Stimulated activated CD4-positive, alpha-beta T cell treated with anti-CD3 and anti-CD28 coated beads, TNF-alpha, amount 100 ng/mL, for 1 hour (primary cell): ENCODE measurements around the gene INTS3.
A peak's percentile ranks its signal among the peaks of the same experiment; 100 is the strongest.
"Not testable (repeated sequence)": the region's sequence is repeated elsewhere in the genome, so short reads cannot be mapped to it uniquely, and the experiment has no call there.

Experiments used
- DNase-seq, 3 donors: peaks; one replicate each; pipeline ENCODE4 v3.0.0-alpha.2; 2020; ENCODE audit warnings: low read depth in 3 of 3, low spot score in 1 of 3

The INTS3 gene

DNA sequence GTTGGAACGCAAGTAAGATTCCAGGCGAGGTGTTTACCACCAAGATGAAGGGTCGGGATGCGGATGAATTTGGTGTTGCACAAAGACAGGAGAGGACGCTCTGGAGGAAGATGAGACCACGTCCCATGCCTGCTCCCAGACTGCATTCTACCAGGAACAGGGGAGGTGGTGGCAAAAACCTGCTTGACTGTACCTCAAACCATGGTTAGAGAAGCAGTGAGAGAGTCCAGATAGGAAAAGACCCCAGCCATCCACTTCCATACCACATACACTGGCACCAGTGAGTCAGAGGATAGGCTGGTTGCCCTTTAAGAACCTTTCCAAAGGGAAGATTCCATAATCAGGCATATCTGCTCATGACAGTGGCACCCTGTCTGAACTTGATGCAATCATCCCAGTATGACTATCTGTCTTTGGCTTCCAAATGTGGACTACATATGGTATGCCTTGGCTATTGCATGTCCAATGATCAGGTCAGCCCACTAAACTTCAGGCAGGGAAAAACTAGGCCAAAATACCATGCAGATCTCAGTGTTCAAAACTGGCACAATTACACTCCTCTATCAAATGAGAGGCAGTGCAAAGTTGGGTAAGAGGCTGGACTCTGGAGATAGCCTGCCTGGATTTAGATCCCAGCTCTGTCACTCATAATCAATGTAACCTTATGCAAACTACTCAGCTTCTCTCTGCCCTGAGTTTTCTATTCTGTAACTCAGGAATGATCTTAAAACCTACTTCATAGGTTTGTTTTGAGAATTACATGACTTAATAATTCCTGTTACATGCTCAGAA is 28.7 kb upstream of the INTS3 start:
- no peak for DNase-seq

DNA sequence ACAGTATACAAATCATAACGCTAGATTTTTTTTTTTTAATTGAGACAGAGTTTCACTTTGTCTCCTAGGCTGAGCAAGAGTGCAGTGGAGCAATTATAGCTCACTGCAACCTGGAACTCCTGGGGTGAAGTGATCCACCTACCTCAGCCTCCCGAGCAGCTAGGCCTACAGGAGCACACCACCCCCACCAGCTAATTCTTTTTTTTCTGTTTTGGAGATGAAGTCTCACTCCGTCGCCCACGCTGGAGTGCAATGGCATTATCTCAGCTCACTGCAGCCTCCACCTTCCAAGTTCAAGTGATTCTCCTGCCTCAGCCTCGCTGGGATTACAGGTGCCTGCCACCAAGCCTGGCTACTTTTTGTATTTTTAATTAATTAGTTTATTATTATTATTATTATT is 28.1 kb upstream of the INTS3 start:
- no peak for DNase-seq

DNA sequence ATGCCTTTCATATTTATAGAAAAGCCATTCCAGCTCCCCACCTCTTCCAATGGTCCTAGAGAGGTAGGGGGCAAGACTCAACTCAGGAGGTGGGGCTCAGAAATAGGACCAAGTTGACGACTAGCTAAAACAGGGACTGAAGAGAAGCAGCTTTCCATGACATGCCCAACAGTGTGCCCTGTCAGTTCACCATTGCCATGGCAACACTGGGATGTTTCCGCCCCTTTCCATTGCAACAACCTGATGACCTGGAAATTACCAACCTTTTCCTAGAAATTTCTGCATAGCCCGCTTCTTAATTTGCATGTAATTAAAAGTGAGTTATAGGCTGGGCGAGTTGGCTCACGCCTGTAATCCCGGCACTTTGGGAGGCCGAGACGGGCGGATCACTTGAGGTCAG is 22.4 kb upstream of the INTS3 start:
- DNase-seq = no peak

DNA sequence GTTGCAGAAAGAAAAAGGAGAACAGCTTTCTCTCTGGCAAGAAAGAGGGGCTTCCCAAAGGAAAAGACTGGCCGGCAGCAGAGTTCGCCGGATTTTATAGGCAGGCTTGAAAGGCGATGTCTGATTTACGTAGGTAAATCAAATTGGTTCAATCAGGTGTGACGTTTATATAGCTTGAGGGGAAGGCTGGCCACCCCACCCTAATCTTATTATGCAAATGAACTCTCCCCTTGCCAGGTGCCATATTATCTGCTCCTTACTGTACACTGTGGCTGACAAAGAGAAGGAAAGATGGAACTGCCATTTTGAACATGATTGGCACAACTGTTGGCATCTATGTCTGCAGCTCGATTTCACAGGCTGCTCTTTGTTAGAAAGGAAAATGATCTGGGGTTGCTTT is 16.8 kb upstream of the INTS3 start:
- DNase-seq = no peak

DNA sequence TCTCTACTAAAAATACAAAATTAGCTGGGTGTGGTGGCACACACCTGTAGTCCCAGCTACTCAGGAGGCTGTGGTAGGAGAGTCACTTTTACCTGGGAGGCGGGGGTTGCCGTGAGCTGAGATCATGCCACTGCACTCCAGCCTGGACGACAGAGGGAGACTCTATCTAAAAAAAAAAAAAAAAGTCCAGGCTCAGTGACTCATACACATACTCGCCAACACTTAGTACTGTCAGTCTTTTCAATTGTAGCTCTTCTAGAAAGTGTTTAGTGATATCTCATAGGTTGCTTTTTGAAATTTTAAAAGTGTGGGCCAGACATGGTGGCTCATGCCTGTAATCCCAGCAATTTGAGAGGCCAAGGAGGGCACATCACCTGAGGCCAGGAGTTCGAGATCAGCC is 11.6 kb upstream of the INTS3 start:
- DNase-seq = not testable (repeated sequence)

DNA sequence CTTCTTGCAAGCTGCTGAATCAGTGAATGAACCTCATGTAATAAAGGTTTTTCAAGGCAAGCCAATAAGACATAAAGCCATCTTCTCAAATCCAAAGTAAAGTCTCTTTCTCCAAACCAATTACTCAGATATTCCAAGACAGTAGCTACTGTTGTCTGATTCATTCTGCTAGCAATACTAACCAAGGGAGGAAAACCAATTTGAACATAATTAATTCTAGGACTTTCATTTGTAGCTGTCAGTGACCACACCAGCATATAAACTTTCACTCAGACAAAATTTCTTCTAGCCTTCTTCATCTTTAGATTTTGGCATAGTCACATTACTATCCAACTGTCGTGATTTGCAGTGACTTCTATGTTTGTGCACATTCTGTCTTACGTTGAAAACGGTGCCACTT is 10.5 kb upstream of the INTS3 start:
- DNase-seq = no peak

DNA sequence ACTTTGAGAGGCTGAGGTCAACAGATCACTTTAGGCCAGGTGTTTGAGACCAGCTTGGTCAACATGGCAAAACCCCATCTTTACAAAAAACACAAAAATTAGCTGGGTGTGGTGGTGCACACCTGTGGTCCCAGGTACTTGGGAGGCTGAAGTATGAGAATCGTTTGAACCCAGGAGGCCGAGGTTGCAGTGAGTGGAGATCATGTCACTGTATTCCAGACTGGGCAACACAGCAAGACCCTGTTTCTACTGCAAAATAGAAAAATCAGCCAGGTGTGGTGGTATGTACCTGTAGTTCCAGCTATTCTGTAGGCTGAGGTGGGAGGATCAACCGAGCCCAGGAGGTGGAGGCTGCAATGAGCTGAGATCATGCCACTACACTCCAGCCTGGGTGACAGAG is 4.2 kb upstream of the INTS3 start:
- DNase-seq = no peak

DNA sequence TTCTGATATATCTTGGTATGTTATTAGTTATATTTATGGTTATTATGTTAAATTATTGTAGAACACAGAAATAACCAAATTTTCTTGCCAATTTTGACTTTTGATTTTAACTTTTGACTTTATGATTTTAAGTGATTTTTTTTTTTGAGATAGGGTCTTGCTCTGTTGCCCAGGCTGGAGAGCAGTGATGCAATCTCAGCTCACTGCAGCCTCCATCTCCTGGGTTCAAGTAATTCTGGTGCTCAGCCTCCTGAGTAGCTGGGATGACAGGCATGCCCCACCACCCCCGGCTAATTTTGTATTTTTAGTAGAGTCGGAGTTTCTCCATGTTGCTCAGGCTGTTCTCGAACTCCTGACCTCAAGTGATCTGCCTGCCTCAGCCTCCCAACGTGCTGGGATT is 3.2 kb upstream of the INTS3 start:
- DNase-seq = not testable (repeated sequence)

DNA sequence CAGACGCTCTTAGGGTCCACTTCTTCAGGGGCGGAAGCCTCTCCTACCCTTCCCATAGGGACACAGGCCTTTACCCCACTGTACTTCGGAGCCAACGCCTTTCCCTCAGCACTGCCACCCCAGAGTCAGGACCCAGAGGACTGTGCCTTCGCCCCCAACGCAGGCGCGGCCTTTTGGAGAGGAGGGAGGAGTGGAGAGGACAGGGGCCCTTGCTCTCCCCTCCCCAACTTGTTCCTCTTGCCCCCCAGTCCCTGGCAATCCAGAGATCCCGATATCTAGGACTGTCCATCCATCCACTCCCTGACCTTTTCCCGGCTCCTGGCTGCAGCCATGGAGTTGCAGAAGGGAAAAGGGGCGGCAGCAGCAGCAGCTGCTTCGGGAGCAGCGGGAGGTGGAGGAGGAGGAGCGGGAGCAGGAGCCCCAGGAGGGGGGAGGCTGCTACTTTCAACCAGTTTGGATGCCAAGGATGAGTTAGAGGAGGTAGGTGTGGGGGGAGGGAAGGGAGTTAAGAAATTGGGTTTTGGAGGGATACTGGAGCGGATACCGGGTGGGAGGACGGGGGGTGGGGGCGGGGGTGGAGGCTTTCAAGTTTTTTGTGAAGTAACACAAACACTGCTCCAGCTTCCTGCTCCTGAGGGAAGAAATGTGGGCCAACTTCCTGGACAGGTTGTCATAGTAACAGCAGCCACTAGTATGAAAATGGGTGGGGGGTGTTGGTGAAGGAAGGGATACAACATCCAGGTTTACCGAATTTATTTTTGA is 636 bp downstream of the INTS3 start:
- DNase-seq = peak in 2 of 3 donors; percentile 5 to 28

DNA sequence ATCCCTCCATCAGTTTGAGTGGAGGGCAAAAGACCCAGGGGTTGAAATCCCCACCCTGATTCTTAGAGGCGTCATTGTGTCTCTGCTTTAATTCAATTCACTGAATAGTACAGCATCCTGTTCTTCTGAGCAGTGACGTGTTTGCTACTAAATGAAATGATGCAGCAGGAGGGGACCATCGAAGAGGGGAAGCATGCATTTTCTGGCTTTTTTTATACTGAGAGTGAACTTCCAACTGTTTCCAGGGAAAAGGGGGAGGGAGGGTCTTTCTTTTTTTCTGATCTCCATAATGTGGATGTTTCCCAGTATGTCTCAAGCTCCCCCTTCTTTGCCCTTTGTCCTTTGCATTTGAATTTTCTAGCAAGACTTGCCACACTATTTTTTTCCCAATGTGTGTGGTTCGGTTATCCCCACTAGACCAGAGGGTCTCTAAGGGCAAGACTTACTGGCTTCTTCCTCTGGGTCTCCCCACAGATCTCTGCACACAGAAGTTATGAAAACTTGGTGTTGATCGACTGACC is 2.7 kb downstream of the INTS3 start:
- DNase-seq = no peak

DNA sequence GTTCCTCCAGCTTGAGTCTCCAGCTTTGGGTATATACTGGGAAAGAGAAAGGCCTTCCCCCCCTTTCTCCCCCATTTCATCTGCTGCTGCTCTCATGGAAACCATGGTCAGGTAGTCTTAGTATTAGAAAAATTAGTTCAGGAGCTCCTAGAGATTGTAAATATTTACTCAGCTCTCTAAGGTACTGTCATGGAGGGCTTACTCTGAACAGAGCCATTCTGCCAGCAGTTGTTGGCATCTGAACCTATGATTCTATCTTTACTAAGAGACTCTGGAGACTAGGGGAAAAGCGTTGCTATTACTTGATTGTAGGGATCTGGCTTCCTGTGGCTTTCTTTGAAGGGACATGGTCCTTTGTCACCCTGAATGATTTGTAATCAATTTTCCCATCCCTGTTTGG is 6.1 kb downstream of the INTS3 start:
- no peak for DNase-seq

DNA sequence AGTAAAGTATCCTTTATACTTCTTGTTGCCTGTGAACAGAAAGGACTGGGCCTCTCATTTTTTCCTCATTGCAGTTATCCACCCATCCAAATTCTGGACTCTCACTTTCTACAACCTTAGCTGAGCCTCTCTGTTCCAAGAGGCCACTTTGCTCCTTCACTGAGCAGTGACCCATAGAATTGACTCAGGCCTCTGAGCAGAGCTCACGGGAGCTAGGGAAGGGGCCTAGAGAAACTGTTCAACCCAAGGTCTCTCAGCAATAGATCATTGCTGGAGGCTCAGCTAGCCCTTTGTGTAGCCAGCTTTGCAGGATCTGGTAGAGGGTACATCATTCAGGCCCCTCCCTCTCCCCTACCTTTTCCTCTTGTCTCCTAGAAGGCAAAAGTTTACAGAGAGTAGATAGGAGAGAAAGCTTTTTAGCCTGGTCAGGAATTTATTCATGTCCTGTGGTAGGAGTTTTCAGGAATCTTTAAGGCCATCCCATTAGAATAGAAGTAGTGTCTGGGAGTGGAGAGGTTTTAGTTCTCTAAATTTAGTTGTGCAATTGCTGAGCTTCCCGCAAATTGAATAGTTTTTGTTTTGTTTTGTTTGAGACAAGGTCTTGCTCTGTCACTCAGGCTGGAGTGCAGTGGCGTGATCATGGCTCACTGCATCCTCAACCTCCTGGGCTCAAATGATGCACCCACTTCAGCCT is 6.7 kb downstream of the INTS3 start:
- DNase-seq = no peak

DNA sequence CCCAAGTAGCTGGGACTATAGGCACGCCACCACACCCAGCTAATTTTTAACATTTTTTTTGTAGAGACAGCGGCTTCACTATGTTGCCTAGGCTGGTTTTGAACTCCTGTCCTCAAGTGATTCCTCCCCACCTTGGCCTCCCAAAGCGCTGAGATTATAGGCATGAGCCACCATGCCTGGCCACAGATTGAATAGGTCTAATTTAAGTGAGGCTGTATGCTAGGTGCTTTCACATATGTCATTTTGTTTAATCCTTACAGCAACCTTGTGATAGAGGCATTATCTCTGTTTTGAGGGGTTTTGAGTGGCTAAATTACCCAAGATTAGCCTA is 7.2 kb downstream of the INTS3 start:
- no peak for DNase-seq

DNA sequence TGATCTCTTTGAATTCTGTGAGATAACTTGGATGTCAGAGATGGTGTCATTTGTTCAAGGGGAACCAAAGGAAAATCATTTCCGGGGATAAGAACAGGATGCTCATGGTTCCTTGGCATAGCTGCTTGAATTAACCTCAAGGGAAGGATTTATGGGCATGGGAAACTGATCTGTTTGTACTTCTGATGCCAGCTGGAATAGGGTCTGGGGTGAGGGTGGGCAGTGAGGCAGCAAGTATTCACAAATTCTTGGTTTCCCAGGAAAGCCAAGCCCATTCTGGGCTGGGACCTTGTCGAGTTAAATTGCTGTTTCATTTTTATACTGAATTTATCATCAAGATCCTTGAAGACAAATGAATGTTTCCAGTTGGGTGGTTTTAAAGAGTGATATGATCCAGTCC is 14.1 kb downstream of the INTS3 start:
- DNase-seq = no peak

DNA sequence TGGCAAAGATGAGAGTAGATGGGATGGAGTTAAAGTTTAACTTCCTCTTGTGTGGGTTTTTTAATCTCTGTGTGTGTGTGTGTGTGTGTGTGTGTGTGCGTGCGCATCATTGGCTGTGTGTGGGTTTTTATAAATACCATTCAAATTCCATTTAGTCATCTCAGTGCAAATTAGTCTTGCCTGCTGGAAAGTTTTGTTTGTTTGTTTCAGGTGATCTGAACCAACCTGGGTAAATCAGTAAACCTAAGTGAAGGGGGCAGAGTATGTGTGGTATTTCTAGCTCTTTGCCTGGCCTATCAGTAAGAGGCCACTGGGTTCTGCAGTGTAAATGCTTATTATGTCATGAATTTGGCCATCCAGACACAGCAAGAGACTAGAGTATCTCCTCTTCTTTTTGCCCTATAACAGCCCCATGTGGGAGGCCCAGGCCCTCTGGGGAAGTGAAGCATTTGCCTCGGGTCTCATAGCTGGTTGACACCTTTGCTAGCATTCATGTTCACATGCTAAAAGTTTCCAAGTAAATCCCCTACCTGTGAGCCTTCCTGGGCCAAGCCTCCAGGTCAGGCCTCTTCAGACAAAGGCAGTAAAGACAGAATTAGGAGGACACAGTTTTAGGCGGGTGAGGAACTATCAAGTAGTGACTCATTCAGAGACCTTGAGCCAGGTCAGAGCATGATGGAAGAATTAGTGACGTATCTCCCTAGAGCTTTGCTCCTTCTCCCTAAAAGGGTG is 14.7 kb downstream of the INTS3 start:
- no peak for DNase-seq

DNA sequence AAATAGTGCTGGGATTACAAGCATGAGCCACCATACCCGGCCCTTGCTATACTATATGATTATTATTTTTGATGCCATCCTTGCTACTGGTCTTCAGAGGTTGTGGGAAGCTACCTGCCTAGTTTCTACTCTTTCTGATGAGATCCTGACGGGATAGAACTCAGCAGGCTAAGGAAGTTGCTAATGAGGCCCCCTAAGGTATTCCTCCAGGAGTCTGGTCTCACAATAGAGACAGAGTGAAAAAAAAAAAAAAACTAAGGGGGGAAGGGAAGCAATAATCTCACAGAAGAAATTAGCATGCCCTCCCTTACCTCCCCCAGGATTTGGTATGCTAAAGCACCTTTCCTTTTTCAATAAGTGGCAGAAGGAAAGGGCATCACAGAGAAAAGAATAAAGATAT is 17.6 kb downstream of the INTS3 start:
- DNase-seq = no peak

DNA sequence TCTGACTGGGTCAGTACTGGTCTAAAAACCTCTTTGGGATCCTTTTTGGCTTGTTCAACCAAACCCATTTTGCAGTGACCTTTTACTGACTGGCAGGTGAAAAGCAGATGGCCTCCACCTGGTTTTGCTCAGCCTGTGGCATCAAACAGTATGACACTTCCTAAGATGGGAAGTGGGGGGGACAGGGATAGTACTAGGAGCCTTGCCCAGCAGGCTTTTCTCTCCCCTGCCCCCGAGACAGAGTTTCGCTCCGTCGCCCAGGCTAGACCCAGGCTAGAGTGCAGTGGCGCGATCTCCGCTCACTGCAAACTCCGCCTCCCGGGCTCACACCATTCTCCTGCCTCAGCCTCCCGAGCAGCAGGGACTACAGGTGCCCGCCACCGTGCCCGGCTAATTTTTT is 18.3 kb downstream of the INTS3 start:
- DNase-seq = no peak

DNA sequence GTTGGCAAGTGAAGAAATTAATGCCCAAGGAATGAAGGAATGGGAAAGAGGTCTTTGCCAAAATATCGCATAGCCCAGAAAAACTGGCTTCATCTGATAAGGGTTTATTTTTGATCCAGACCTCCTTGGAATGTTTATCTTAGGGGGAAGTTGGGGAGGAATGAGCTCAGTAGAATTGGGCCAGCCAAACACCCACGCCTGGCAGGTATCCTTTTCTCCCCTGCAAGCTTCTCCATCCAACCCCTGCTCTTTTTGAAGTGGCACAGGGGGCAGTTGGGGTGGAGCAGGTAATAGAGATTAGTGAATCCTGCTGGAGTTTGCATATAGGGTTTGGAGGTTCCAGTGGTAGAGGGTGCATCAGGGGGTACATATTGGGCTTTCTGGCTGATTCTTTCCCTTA is 21.1 kb downstream of the INTS3 start:
- DNase-seq = no peak

DNA sequence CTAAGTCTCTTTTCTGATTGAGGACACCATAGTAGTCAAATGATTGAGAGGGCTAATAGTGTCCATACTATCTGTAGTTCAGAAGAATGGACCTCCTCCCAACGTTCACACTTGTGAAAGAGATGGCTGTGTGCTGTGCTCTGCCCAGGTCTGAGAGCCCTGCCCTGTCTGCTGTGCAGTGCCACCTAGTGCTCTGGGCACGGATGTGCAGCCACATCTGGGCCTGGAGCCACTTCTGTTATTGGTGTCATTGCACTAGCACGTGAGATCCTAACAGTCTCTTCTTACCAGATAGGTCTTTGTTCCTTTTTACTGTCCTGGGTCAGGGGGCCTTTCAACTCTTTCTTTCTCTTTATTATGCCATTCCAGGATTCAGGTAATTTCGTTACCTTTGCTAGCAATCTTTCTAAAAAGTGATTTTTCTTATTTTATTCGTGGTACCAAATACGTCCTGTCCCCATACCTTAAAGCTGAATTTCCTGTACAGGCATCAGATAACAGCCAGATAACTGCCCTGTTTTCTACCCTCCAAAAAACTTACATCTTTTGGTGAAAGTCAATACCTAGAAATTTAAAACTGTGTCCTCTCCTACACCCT is 21.7 kb downstream of the INTS3 start:
- peak; percentile 52 to 67 (median 65) for DNase-seq

DNA sequence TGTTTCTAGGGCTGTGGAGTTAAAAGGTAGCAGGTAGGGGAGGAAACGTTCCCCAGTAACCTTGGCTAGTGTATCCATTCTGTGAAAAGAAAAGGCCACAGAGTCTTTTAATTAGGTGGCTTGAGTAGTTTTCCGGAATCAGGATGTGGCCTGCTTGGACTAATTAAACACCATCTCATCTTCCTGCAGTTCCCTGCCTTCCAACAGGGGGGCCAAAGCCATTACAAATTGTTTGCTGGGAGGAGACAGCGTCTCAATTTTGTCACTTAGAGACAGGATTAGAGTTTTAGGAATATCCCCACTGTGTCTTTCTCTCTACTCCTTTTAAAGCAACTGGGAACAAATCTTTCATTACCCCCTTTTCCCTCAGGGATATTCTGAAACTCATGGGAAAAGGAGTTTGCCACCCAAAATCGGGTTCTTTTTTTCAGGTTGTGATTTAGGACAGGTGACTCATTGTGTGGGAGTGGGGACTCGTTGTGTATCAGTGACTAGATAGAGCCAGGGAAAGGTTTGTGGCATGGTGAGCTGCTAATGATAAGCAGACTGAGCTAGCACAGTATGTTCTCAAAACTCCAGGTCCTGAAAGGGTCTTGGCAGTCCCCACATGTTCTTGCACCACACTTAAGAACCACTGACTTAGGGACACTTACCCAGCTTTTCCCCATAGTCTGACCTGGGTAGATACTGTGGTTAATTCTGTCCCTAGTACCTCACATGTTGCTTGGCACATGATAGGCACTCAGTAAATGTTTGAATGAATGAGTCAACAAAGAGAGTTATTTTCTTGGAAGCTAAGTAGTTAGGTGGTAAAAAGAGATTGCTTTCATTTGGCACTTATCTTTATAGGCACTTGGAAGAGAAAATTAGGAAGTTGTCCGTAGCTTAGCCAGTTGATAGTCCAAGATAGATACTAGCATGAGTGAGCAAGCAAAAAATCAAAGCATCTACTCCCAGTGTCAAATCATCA is 22.5 kb downstream of the INTS3 start:
- DNase-seq = no peak
